Cerebellar nuclear complex (tissue), 1 donor: ENCODE results near the gene CLTCL1.

Source experiments
- DNase-seq, 2 experiments: peaks; one replicate each; lab custom pipeline; 2025; lab: John Stamatoyannopoulos, UW

Gene CLTCL1

GRCh38 chr22:19195796-19196731 is 95.5 kb downstream of the CLTCL1 start:
- no peak for DNase-seq

- DNase-seq = no peak
Measured at GRCh38 chr22:19194766-19195536, 96.6 kb downstream of the CLTCL1 start.

- no peak for DNase-seq
Measured at GRCh38 chr22:19193879-19194278, 97.6 kb downstream of the CLTCL1 start.

GRCh38 chr22:19187716-19188563 is 103.6 kb downstream of the CLTCL1 start:
- DNase-seq = no peak

- DNase-seq = no peak
Measured at GRCh38 chr22:19184276-19184997, 107.1 kb downstream of the CLTCL1 start.

- DNase-seq = no peak
Measured at GRCh38 chr22:19183216-19183615, 108.3 kb downstream of the CLTCL1 start.

- no peak for DNase-seq
Measured at GRCh38 chr22:19182472-19183157, 108.9 kb downstream of the CLTCL1 start.

- no peak for DNase-seq
Measured at GRCh38 chr22:19181786-19182471, 109.6 kb downstream of the CLTCL1 start.

- no peak for DNase-seq
Measured at GRCh38 chr22:19180740-19181410, 110.6 kb downstream of the CLTCL1 start.

GRCh38 chr22:19180234-19180633 is 111.3 kb downstream of the CLTCL1 start:
- DNase-seq = no peak

- peak in 1 of 2 experiments; percentile 17 for DNase-seq
Measured at GRCh38 chr22:19179497-19180048, 111.9 kb downstream of the CLTCL1 start.

- peak in 1 of 2 experiments; percentile 47 for DNase-seq
Measured at GRCh38 chr22:19178657-19179496, 112.6 kb downstream of the CLTCL1 start, which contains the start of gene SLC25A1. TSS of gene SLC25A1 (minus strand) at chr22:19178736. CDS start at chr22:19178673, 63 bp downstream.

GRCh38 chr22:19178065-19178656 is 113.4 kb downstream of the CLTCL1 start:
- DNase-seq = no peak

GRCh38 chr22:19177164-19178064 is 114.1 kb downstream of the CLTCL1 start:
- DNase-seq = no peak

GRCh38 chr22:19176732-19177131 is 114.8 kb downstream of the CLTCL1 start:
- no peak for DNase-seq

- no peak for DNase-seq
Measured at GRCh38 chr22:19176175-19176643, 115.3 kb downstream of the CLTCL1 start.
